T-helper 2 cell treated with Interferon-gamma antibody and Interleukin-4, amounts not matched to agents 5 μg/mL and 100 μg/mL, for 36 hours (primary cell): ENCODE data around the gene APBA2.

Source experiments
- DNase-seq: peaks from one replicate; pipeline ENCODE4 v3.0.0; 2021; ENCODE audit warnings: low spot score
- H3K27ac Mint-ChIP-seq: one replicate; pipeline ENCODE4 v1.8.0; 2021; ENCODE audit warnings: mild to moderate bottlenecking, mixed read lengths
- H3K27me3 Mint-ChIP-seq: one replicate; pipeline ENCODE4 v1.8.0; 2021; ENCODE audit warnings: low read depth, mixed read lengths
- H3K36me3 Mint-ChIP-seq: one replicate; pipeline ENCODE4 v1.8.0; 2021; ENCODE audit warnings: low read depth, mixed read lengths
- H3K4me1 Mint-ChIP-seq: one replicate; pipeline ENCODE4 v1.8.0; 2021; ENCODE audit warnings: low read depth, mixed read lengths
- H3K4me3 Mint-ChIP-seq: one replicate; pipeline ENCODE4 v1.8.0; 2022; ENCODE audit warnings: mild to moderate bottlenecking, moderate library complexity, mixed read lengths
- H3K9me3 Mint-ChIP-seq: one replicate; pipeline ENCODE4 v1.8.0; 2021; ENCODE audit warnings: mixed read lengths

Gene APBA2

DNA sequence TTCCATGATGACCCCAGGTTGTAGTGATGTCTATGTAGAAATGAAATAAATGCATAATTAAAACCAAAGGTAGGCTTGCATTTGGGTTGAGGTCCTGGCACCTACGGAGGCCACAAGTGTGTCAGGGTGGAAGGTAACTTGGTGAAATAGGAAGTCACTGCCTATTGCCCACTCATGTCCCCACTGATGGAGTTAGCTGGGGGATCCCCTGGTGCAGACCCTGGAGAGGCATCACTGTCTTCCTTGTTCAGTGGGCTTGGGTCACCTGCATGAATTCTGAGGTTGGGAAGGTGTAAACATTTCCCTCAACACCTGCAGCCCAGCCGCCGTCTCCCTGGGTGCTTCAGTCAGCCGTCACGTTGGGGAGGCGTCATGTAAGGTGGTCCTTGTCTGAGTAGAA lies 97.1 kb downstream of the APBA2 start:
- DNase-seq: no peak
- Mint-ChIP-seq H3K9me3 (no peaks in the 10 kb centered on the region), H3K4me1 (peaks cover 6% of the 10 kb centered on the region), H3K4me3 (no peak overlapping the region), H3K36me3 (no peaks in the 10 kb centered on the region), H3K27ac (no peak overlapping the region), H3K27me3 (peaks cover 3% of the 10 kb centered on the region)

DNA sequence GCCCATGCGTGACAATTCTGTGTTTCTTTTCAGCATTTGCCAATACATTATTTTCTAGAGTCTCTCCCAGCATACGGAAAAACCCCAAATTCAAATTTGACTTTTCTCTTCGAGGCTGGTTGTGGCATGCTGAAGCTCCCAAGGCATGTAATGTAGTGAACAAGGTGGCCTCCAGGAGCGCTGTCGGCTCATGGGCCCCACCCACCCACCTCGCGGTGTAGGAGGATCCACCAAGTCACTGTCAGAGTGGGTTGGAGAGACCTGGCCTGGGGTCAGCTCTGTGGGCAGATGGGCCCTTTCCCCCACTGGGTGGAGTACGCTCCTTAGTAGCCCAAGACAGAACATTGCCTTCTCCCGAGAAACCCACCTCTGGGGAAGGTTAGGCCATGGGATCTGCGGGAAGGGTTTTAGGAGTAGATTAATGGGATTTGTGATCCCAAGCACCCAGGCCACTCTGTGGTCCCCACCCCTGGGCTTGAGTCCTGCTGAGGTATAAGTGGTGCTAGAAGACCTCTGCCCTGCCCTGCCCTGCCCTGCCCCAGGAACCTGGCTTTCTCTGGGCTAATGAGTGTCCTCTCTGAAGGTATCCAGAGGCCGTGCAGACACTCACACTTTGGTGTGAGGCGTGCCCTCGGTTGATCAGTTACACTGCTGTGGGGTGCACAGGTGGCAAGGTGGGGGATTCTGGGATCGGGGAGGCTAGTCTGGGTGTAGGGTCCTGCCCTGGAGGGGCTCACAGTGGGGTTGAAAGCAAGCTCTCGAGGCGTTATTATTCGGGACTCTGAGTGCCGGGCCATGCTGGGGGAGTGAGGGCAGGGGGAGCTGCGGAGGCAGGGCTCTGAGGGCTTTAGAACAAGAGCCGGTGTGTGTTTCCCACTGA lies 97.9 kb downstream of the APBA2 start:
- DNase-seq: no peak
- Mint-ChIP-seq H3K4me3 (no peak overlapping the region), H3K9me3 (no peaks in the 10 kb centered on the region), H3K36me3 (no peaks in the 10 kb centered on the region), H3K27ac (no peak overlapping the region), H3K4me1 (peaks cover 6% of the 10 kb centered on the region), H3K27me3 (peaks cover 3% of the 10 kb centered on the region)

GRCh38 chr15:28984421-28985315 lies 98.9 kb downstream of the APBA2 start:
- H3K9me3 Mint-ChIP-seq: no peaks in the 10 kb centered on the region
- no peaks in the 10 kb centered on the region for H3K36me3 Mint-ChIP-seq
- no peak overlapping the region for H3K27ac Mint-ChIP-seq
- H3K4me1 Mint-ChIP-seq: peaks cover 6% of the 10 kb centered on the region
- no peak for DNase-seq
- no peak overlapping the region for H3K4me3 Mint-ChIP-seq
- peaks cover 3% of the 10 kb centered on the region for H3K27me3 Mint-ChIP-seq

- peaks cover 6% of the 10 kb centered on the region for H3K4me1 Mint-ChIP-seq
- no peak overlapping the region for H3K4me3 Mint-ChIP-seq
- peaks cover 3% of the 10 kb centered on the region for H3K27me3 Mint-ChIP-seq
- no peak for DNase-seq
- no peaks in the 10 kb centered on the region for H3K9me3 Mint-ChIP-seq
- H3K36me3 Mint-ChIP-seq: no peaks in the 10 kb centered on the region
- H3K27ac Mint-ChIP-seq: no peak overlapping the region
Measured at GRCh38 chr15:28985316-28985645, 99.5 kb downstream of the APBA2 start.

DNA sequence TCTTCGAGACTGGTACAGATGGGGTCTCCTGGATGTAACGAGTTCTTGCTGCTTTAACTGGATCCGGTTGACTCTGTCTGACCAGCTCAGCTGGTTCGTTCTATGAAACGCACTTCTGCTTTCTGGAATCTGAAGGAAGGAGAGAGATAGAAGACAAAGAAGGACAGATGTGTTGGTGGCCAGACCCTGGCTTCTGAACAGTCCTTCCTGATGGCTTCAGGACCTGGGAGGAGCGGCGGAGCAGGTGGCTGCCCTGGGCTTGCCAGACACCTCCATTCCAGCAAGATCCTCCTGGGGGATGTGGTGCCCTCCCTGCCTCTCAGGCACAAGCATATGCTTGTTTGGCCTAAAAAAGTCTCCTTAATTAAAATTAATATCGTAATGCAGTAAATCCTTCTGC lies 99.9 kb downstream of the APBA2 start:
- no peak for DNase-seq
- H3K4me3 Mint-ChIP-seq: no peak overlapping the region
- H3K36me3 Mint-ChIP-seq: no peaks in the 10 kb centered on the region
- H3K9me3 Mint-ChIP-seq: no peaks in the 10 kb centered on the region
- H3K27ac Mint-ChIP-seq: no peak overlapping the region
- H3K4me1 Mint-ChIP-seq: peaks cover 6% of the 10 kb centered on the region
- H3K27me3 Mint-ChIP-seq: peaks cover 3% of the 10 kb centered on the region

GRCh38 chr15:28986108-28986507 lies 100.3 kb downstream of the APBA2 start:
- Mint-ChIP-seq H3K27ac (no peak overlapping the region), H3K36me3 (no peaks in the 10 kb centered on the region), H3K4me3 (no peak overlapping the region), H3K9me3 (no peaks in the 10 kb centered on the region), H3K27me3 (peaks cover under 1% of the 10 kb centered on the region), H3K4me1 (peaks cover 6% of the 10 kb centered on the region)
- DNase-seq: no peak

- no peaks in the 10 kb centered on the region for H3K27me3 Mint-ChIP-seq
- no peaks in the 10 kb centered on the region for H3K36me3 Mint-ChIP-seq
- DNase-seq: no peak
- no peak overlapping the region for H3K27ac Mint-ChIP-seq
- no peaks in the 10 kb centered on the region for H3K9me3 Mint-ChIP-seq
- H3K4me1 Mint-ChIP-seq: peaks cover 6% of the 10 kb centered on the region
- H3K4me3 Mint-ChIP-seq: no peak overlapping the region
Measured at GRCh38 chr15:28986726-28987125, 101.0 kb downstream of the APBA2 start.

- Mint-ChIP-seq H3K4me1 (peaks cover 6% of the 10 kb centered on the region), H3K9me3 (no peaks in the 10 kb centered on the region), H3K27me3 (no peaks in the 10 kb centered on the region), H3K27ac (no peak overlapping the region), H3K36me3 (no peaks in the 10 kb centered on the region), H3K4me3 (no peak overlapping the region)
- no peak for DNase-seq
Measured at GRCh38 chr15:28987337-28987736, 101.6 kb downstream of the APBA2 start.

DNA sequence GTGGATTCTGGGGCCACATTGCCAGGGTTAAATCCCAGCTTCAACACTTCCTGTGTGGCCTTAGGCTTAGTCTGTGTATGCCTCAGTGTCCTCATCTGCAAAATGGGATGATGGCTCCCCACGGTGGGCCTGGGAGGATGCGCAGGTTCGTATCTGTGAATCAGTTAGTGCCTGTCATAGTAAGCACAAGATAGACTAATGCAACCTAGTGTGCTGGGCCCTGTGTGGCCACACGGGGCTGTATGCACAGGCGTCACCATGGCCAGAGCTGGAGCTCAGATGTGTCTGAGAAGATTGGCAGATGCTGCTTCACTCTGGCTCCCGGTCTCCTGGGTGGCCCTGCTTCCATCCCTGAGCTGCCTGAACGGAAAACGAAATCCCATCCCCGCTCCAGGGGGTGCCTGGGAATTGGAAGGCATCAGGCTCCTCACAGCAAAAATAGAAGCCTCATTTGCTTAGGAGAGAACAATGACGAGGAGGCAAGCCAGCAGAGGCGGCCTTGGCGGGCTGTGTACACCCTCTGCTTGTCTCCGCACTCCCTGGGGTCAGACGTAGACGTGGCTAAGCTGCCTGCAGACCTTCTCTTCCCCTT lies 103.6 kb downstream of the APBA2 start:
- Mint-ChIP-seq H3K36me3 (no peaks in the 10 kb centered on the region), H3K27ac (no peak overlapping the region), H3K4me1 (peaks cover 10% of the 10 kb centered on the region), H3K27me3 (no peaks in the 10 kb centered on the region), H3K4me3 (no peak overlapping the region), H3K9me3 (no peaks in the 10 kb centered on the region)
- no peak for DNase-seq

DNA sequence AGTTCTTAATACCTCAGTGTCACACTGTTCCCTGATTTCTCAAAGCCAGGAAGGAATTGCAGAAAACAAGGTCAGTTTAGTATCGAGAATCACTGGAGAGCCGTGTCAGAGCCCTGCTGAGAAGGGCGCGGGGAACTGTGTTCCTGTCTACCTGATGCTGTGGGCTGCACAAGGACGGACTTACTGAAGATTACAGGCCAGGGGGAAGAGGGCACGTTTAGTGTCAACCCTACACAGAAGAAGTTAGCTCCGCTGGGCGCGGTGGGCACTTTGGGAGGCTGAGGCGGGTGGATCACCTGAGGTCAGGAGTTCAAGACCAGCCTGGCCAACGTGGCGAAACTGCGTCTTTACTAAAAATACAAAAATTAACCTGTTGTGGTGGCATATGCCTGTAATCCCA lies 104.1 kb downstream of the APBA2 start:
- no peaks in the 10 kb centered on the region for H3K36me3 Mint-ChIP-seq
- DNase-seq: no peak
- no peak overlapping the region for H3K27ac Mint-ChIP-seq
- H3K4me3 Mint-ChIP-seq: no peak overlapping the region
- peaks cover 11% of the 10 kb centered on the region for H3K4me1 Mint-ChIP-seq
- H3K27me3 Mint-ChIP-seq: no peaks in the 10 kb centered on the region
- H3K9me3 Mint-ChIP-seq: no peaks in the 10 kb centered on the region

DNA sequence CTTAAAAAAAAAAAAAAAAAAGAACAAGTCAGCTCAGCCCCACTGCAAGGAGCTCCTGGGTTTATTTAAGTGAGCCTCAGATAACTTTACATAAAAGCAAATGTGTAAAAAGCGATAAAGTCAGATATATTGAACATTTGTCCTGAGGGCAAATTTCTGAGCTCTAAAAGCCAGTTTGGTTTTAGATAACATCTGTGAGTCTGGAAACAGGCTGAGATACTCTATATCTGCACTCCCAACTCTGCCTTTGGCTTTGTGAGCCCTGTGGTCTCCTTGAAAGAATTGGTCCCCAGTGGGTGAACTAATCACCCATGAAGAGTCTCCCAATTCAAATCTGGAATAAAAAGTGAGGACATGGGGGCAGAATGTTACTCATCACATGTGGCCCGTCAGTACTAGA lies 104.6 kb downstream of the APBA2 start:
- no peak for DNase-seq
- Mint-ChIP-seq H3K27me3 (no peaks in the 10 kb centered on the region), H3K4me3 (no peak overlapping the region), H3K27ac (no peak overlapping the region), H3K36me3 (no peaks in the 10 kb centered on the region), H3K9me3 (no peaks in the 10 kb centered on the region), H3K4me1 (peaks cover 12% of the 10 kb centered on the region)

DNA sequence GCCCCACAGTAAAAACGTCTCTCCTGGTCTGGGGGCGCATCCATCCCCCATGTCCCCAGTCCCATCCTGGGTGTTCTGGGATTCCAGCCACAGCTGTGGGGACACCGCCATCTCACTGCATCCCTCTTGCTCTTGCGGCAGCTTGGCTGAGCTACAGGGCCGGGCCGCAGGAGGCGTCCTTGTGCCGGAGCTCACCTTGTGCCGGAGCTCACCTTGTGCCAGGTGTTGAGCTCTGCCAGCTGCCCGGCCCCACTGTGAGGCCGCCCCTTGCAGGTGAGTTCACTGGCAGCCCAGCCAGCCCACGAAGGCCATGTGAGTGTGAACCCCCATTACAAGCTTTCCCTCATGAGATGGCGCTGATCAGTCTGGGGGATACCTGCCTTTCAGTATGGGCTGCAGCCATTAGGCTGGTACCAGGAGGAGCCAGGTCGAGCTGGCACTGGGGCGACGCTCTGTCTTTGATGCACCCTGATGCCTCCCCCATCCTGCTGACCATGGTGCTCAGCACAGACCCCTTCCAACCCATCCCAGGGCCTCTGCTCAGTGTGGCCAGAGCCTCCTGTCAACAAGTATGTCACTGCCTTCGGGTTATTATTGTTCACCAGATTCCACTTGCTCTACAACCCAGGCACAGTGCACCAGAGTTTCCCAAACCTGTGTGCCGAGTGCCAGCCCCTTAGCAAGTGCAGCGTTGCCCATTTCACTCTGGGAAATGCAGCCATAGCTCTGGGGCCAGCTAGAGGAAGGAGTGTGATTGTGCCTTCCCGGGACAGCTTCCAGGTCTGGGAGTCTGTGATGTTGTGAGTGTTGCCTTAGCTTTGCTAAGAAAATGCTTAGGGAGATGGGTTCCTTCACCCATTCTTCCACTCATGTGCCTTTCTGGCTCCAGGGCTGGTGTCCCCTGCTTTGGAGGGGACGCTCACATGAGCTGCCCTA lies 105.7 kb downstream of the APBA2 start:
- Mint-ChIP-seq H3K27me3 (no peaks in the 10 kb centered on the region), H3K4me1 (peaks cover 7% of the 10 kb centered on the region), H3K36me3 (no peaks in the 10 kb centered on the region), H3K27ac (no peak overlapping the region), H3K9me3 (no peaks in the 10 kb centered on the region), H3K4me3 (no peak overlapping the region)
- DNase-seq: no peak

DNA sequence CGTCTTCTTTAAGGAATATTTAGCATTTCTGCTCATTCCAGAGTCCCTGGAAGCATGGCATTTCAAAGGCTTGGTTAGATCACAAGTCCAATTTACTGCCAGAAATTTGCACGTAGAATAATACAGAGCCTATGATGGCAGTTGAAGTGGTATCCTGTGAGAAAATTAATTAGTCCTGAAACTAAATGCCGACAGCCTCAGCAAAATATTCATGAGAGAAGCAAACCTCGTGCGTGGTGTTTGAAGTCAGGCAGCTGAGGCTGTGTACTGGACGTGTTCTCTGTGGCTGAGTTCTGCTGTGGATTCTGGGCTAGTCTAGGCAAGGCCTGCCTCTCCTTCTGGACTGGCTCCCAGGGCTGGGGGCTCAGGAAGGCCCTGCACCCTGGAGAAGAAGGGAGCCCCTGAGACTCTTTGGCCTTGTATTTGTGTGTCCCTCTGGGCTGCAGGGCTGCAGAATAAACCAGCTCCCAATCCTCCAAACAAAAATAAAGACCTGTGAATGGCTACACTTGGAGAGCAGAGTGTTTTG lies 106.6 kb downstream of the APBA2 start:
- Mint-ChIP-seq H3K36me3 (no peaks in the 10 kb centered on the region), H3K4me1 (peaks cover 7% of the 10 kb centered on the region), H3K9me3 (no peaks in the 10 kb centered on the region), H3K27ac (no peak overlapping the region), H3K4me3 (no peak overlapping the region), H3K27me3 (no peaks in the 10 kb centered on the region)
- no peak for DNase-seq
